H54 (cell line): ENCODE measurements around the gene HPS5.
A peak's percentile ranks its signal among the peaks of the same experiment; 100 is the strongest.
"Not testable (repeated sequence)": the region's sequence is repeated elsewhere in the genome, so short reads cannot be mapped to it uniquely, and the experiment has no call there.

Source experiments
- DNase-seq: peaks from one replicate; pipeline ENCODE4 v3.0.0; 2011; ENCODE audit warnings: low spot score, mixed read lengths; ENCODE audit not compliant: insufficient read length
- FAIRE-seq: peaks from 3 replicates; lab custom pipeline; 2011; peaks lifted over from hg19 to GRCh38; lab: Jason Lieb, UNC
- POLR2A ChIP-seq: IDR thresholded peaks from 2 replicates; pipeline ENCODE4 v1.6.1; 2011; ENCODE audit warnings: low read depth, mild to moderate bottlenecking, low read length

The HPS5 gene

DNA sequence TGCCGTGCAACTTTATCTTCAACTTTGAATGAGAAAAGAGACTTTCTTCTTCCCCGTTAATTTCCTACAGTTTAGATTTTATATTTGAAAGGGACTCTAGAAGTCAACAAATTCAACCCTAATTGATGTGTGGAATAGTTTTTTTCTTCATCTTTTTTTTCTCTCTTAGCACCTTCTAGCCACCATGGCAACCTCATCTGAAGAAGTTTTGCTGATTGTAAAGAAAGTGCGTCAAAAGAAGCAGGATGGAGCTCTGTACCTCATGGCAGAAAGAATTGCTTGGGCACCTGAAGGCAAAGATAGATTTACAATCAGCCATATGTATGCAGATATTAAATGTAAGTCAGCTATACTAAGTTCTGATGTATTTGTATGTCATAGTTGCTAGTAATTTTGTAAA is 11.0 kb upstream of the HPS5 start:
- FAIRE-seq (no peak), DNase-seq (no peak)
- no peak for TF ChIP-seq POLR2A

- FAIRE-seq = no peak
- DNase-seq = no peak
Observed at GRCh38 chr11:18332302-18332701, 10.4 kb upstream of the HPS5 start.

DNA sequence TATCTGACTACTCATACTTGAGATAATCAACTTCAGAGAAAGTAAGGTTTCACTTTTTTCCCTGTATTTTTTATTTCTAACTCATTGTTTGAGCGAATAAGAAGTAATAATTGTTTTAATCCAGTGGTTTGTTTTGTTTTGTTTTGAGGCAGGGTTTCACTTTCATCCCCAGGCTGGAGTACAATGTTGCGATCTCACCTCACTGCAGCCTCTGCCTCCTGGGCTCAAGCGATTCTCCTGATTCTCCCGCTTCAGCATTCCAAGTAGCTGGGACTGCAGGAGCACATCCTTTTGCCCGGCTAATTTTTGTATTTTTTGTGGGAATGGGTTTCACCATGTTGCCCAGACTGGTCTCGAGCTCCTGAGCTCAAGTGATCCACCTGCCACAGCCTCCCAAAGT is 9.0 kb upstream of the HPS5 start:
- no peak for FAIRE-seq
- DNase-seq = no peak
- no peak for TF ChIP-seq POLR2A

More at GRCh38 chr11:18332302-18332701, 10.4 kb upstream of the HPS5 start:
- TF ChIP-seq POLR2A = no peak

GRCh38 chr11:18329196-18329870 is 7.4 kb upstream of the HPS5 start:
- FAIRE-seq = peak; percentile 6
- DNase-seq = no peak
- no peak for TF ChIP-seq POLR2A

GRCh38 chr11:18324381-18324780 is 2.4 kb upstream of the HPS5 start:
- TF ChIP-seq POLR2A = no peak
- no peak for DNase-seq
- no peak for FAIRE-seq

DNA sequence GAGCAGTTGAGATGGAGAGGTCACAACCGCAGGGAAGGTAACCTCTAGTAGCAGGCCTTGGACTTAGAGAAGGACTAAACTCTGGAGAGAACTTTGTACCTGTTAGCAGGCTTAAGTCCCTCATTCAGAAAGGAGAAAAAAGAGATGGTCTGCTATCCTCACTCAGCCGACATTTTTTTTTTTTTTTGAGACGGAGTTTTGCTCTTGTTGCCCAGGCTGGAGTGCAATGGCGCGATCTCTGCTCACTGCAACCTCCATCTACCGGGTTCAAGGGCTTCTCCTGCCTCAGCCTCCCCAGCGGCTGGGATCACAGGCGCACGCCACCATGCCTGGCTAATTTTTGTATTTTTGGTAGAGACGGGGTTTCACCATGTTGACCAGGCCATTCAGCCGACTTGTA is 1.9 kb upstream of the HPS5 start:
- DNase-seq = not testable (repeated sequence)

GRCh38 chr11:18322818-18323570 is 1.1 kb upstream of the HPS5 start:
- no peak for TF ChIP-seq POLR2A
- FAIRE-seq (no peak), DNase-seq (no peak)

More for the DNA sequence above, 1.9 kb upstream of the HPS5 start:
- not testable (repeated sequence) for FAIRE-seq

GRCh38 chr11:18321578-18321968 is 367 bp downstream of the HPS5 start:
- DNase-seq (no peak), FAIRE-seq (no peak)

DNA sequence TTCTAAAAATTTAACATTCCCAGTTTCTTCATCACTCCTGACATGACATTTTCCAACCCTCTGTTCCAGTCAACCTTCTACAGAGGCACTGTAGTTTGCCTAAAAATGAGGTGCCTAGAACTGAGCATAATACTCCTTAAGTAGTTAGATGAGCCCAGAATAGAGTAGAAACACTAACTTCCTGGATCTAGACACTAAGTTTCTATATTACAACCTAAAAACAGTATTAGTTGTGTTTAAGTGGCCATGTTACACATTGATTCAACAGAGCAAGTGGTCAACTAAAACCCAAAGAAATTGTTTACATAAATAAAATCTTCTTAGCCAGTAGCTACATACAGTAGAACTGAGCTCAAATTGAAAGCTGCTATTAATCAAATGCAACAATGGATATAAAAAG is 1.3 kb downstream of the HPS5 start:
- TF ChIP-seq POLR2A = no peak
- no peak for FAIRE-seq
- DNase-seq = no peak

More at GRCh38 chr11:18321578-18321968, 367 bp downstream of the HPS5 start:
- TF ChIP-seq POLR2A = no peak

DNA sequence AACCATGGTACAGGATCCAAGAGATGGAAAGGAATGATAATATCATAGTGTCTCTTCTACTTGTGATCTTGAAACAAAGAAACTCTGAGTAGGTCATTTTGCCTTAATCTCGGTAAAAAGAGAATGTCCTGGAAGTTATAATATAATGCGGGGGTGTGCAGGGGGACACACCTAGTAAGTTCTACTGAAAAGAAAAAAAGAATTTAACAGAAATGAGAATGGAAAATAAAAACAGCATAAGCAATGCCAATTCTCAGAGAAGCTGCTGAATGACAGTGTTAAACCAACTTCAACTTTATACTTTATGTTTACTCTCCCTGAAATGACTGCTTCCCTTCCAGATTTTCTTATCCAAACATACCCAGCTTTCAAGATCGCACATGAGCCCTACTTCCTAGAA is 2.0 kb downstream of the HPS5 start:
- FAIRE-seq (no peak), DNase-seq (no peak)
- no peak for TF ChIP-seq POLR2A

DNA sequence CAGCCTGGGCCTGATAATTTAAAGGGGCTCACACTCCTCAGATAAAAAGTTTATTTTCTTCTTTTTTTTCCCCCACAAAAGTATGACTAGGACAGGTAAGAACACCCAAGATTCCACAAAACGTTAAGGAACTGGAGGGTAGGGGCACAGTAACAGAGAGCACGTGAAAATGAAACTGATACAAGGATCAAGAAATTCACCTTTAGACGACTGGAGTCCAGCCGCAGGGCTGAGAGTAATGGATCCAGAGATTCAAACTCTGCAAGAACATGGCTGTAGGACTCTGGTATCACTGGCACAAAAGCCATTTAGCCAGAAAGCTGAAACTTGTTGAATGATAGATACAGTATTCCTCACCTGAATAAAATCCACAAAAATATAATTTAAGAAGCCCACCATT is 4.4 kb downstream of the HPS5 start:
- FAIRE-seq (no peak), DNase-seq (no peak)
- no peak for TF ChIP-seq POLR2A

DNA sequence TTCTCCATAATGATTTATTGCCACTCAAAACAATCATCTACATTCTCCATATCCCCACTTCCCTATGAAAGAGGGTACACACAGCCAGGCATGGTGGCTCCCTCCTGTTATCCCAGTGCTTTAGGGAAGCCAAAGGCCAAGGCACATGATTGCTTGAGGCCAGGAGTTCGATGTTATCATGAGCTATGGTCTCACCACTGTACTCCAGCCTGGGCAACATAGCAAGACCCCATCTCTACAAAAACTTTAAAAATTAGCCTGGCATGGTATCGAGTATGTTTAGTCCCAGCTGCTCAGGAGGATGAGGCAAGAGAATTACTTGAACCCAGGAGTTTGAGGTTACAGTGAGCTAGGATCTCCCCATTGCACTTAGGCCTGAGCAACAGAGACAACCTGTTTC is 6.0 kb downstream of the HPS5 start:
- no peak for FAIRE-seq
- TF ChIP-seq POLR2A = no peak

DNA sequence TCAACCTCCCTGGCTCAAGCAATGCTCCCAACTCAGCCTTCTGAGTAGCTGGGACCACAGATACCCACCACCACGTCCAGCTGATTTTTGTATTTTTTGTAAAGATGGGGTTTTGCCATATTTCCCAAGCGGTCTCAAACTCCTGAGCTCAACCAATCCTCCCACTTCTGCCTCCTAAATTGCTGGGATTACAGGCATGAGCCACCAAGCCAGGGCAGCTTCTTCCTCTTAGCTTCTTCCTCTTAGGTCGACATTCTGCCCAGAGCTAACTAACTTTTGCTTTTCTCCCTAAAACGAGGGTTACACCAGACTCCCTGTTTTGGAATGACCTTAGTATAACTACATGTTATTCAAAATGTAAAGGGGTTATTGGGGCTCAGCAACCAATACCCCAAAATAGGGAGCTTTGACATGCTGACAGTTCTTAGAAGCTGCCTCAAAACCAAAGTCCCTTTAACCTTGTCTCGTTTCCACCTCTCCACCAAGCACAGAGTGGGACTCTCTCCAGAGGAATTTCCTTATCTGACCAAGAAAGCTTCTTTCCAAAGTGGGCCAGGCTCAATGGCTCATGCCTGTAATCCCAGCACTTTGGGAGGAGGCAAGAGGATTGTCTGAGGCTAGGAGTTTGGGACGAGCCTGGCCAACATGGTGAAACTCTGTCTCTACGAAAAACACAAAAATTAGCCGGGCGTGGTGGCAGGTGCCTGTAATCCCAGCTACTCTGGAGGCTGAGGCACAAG is 7.0 kb downstream of the HPS5 start:
- no peak for TF ChIP-seq POLR2A
- no peak for FAIRE-seq

More for the DNA sequence above, 6.0 kb downstream of the HPS5 start:
- no peak for DNase-seq

More for the DNA sequence above, 7.0 kb downstream of the HPS5 start:
- DNase-seq = no peak
